HEK293T (cell line): ENCODE results near the gene NSUN4.

Source experiments
- CTCF ChIA-PET: fragments of 350-600 bp; formaldehyde crosslinking; extraction: SDS; loops from one replicate; lab custom pipeline; 2021; ENCODE audit warnings: antibody characterized with exemption, inconsistent platforms; lab: Yijun Ruan, JAX
- POLR2A ChIA-PET: fragments of 350-600 bp; formaldehyde crosslinking; extraction: SDS; loops from one replicate; lab custom pipeline; 2020; ENCODE audit warnings: antibody characterized with exemption, inconsistent platforms; lab: Yijun Ruan, JAX
- DNase-seq: peaks from one replicate; pipeline ENCODE4 v3.0.0; 2012; ENCODE audit warnings: mixed read lengths; ENCODE audit errors: extremely low spot score
- ARNT ChIP-seq: fragments of 450-650 bp; IDR thresholded peaks from 2 replicates; pipeline ENCODE4 v1.6.1; 2017; ENCODE audit warnings: mild to moderate bottlenecking
- BHLHE40 ChIP-seq: fragments of 450-650 bp; IDR thresholded peaks from 2 replicates; pipeline ENCODE4 v1.6.1; 2016; ENCODE audit warnings: mild to moderate bottlenecking, moderate library complexity, borderline replicate concordance
- CTBP1 ChIP-seq: fragments of 450-650 bp; IDR thresholded peaks from 2 replicates; pipeline ENCODE4 v1.6.1; 2016; ENCODE audit warnings: borderline replicate concordance
- ELF4 ChIP-seq: fragments of 450-650 bp; IDR thresholded peaks from 2 replicates; pipeline ENCODE4 v1.6.1; 2017; ENCODE audit warnings: antibody characterized with exemption
- FOXA1 ChIP-seq: fragments of 450-650 bp; IDR thresholded peaks from 2 replicates; pipeline ENCODE4 v1.6.1; 2016; ENCODE audit warnings: mild to moderate bottlenecking
- FOXK2 ChIP-seq: fragments of 450-650 bp; IDR thresholded peaks from 2 replicates; pipeline ENCODE4 v1.6.1; 2016; ENCODE audit warnings: mild to moderate bottlenecking
- FOXM1 ChIP-seq: fragments of 450-650 bp; IDR thresholded peaks from 2 replicates; pipeline ENCODE4 v1.6.1; 2017; ENCODE audit warnings: mild to moderate bottlenecking, borderline replicate concordance
- HDGF ChIP-seq: fragments of 450-650 bp; IDR thresholded peaks from 2 replicates; pipeline ENCODE4 v1.6.1; 2017; ENCODE audit warnings: antibody characterized with exemption, borderline replicate concordance
- L3MBTL2 ChIP-seq: fragments of 450-650 bp; conservative IDR thresholded peaks from 2 replicates; pipeline ENCODE4 v1.6.1; 2016; ENCODE audit warnings: mild to moderate bottlenecking
- LEF1 ChIP-seq: fragments of 450-650 bp; IDR thresholded peaks from 2 replicates; pipeline ENCODE4 v1.6.1; 2017; ENCODE audit warnings: mild to moderate bottlenecking, borderline replicate concordance
- NFRKB ChIP-seq: fragments of 450-650 bp; IDR thresholded peaks from 2 replicates; pipeline ENCODE4 v1.6.1; 2016; ENCODE audit warnings: mild to moderate bottlenecking, moderate library complexity
- PKNOX1 ChIP-seq: fragments of 450-650 bp; IDR thresholded peaks from 2 replicates; pipeline ENCODE4 v1.6.1; 2016
- SP1 ChIP-seq: fragments of 450-650 bp; IDR thresholded peaks from 2 replicates; pipeline ENCODE4 v1.6.1; 2017
- SUZ12 ChIP-seq: fragments of 450-650 bp; IDR thresholded peaks from 2 replicates; pipeline ENCODE4 v1.6.1; 2016; ENCODE audit warnings: mild to moderate bottlenecking
- TARDBP ChIP-seq: fragments of 450-650 bp; IDR thresholded peaks from 2 replicates; pipeline ENCODE4 v1.6.1; 2016
- ZNF384 ChIP-seq: fragments of 450-650 bp; IDR thresholded peaks from 2 replicates; pipeline ENCODE4 v1.6.1; 2016

NSUN4 gene

GRCh38 chr1:46379996-46380395, 39.4 kb downstream of the NSUN4 start:
- TF ChIP-seq ELF4 (no peak), FOXM1 (no peak), SP1 (no peak), ZNF384 (no peak), L3MBTL2 (no peak)
- CTCF ChIA-PET = no interaction called here
- no peak for DNase-seq
- POLR2A ChIA-PET = interaction anchor here (1.2 to 2.3 kb wide), 2 partner anchors 27 to 40 kb away, joined by 4 to 7 read pairs; partner anchors contain the start of gene NSUN4

DNA sequence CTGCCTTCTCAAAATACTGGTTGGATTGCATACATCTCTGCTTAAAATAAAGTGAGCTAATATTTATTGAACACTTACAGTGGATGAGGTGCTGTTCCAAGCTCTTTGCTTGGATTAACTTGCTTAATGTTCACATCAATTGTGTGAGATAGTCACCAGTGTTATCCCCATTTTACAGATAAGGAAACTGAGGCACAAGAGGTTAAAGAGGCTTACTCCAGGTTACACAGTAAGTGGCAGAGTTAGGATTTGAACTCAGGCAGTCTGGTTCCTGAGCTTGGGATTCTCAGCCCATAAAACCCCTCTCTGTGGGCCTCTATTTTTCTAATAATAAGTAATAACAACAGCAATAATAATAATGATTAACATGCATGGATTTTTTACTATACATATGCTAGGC, 39.9 kb downstream of the NSUN4 start:
- no peak for TF ChIP-seq PKNOX1
- no peak for DNase-seq
- ChIA-PET CTCF (no interaction called here), POLR2A (interaction anchor here (1.2 to 2.3 kb wide), 2 partner anchors 27 to 40 kb away, joined by 4 to 7 read pairs; partner anchors contain the start of gene NSUN4)

- CTCF ChIA-PET = no interaction called here
- DNase-seq = no peak
- POLR2A ChIA-PET = interaction anchor here (0.6 kb wide), 1 partner anchor 45 kb away, joined by 3 read pairs; no protein-coding TSS in a partner anchor
- no peak for TF ChIP-seq PKNOX1
- no peak for TF ChIP-seq FOXK2
- no peak for TF ChIP-seq HDGF
- no peak for TF ChIP-seq L3MBTL2
- TF ChIP-seq TARDBP = no peak
- no peak for TF ChIP-seq ELF4
- TF ChIP-seq FOXA1 = no peak
- TF ChIP-seq SP1 = no peak
- TF ChIP-seq FOXM1 = no peak
- TF ChIP-seq BHLHE40 = no peak
- no peak for TF ChIP-seq CTBP1
- no peak for TF ChIP-seq ARNT
- TF ChIP-seq LEF1 = no peak
Measured at GRCh38 chr1:46393510-46393909, 52.9 kb downstream of the NSUN4 start.

- TF ChIP-seq HDGF = no peak
- CTCF ChIA-PET = no interaction called here
- POLR2A ChIA-PET = no interaction called here
- no peak for DNase-seq
Measured at GRCh38 chr1:46394108-46394871, 53.7 kb downstream of the NSUN4 start, which contains the start of gene FAAH. FAAH (plus strand) TSS chr1:46394317; CDS start chr1:46394349, 32 bp downstream.

DNA sequence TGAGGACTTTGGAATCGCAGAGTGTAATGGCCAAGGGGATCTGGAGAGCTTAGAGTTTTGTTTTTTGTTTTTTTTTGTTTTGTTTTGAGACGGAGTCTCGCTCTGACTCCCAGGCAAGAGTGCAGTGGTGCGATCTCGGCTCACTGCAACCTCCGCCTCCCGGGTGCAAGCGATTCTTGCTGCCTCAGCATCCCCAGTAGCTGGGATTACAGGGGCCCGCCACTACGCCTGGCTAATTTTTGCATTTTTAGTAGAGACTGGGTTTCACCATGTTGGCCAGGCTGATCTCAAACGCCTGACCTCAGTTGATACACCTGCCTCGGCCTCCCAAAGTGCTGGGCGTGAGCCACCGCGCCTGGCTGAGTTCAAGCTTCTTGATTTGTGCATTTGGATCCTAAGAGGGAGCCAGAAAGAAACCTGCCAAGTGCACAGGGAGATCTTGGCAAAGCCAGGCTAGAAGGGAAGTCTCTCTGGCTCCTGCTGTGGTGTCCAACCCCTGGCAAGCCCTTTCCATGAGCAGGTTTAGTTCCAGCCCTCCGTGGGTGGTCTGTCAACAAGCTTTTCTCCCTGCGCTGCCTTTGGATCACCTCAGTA, 54.4 kb downstream of the NSUN4 start:
- no peak for DNase-seq
- ChIA-PET CTCF (no interaction called here), POLR2A (no interaction called here)
- TF ChIP-seq PKNOX1 = no peak

DNA sequence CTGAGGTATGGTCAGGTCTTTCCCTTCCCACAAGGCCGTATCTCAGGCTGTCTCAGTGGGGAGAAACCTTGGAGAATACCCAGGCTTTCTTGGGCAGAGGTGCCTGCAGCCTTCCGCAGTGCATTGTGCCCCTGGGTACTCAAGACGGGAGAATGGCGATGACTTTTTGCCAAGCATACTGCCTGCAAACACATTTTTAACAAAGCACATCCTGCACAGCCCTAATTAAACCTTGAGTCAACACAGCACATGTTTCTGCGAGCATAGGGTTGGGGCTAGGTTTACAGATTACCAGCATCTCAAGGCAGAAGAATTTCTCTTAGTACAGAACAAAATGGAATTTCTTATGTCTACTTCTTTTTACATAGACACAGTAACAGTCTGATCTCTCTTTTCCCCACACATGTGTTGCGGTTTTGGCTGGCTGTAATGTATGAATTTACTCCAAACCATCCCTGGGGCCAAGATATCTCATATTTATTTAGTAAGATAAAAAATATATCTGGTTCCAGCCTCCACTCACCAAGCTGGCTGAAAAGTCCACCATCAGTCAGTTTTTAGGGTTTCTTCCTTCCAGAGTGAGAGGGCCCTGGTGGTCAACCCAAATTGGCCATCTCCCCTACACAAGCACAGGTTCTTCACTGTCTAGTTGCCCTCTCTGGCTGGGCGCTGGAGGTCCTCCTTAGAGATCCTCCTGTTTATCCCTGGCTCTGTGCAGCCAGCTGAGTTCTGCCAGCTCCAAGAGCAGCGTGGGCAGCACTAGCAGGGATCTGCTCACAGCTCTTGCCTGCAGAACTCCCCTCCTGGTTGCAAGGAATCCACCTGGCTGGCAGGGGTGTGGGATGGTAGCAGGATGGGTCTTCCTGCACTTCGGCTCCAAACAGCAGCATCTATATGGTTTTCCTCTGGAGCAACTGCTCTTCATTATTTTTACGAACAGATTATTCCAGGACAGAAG, 56.1 kb downstream of the NSUN4 start:
- ChIA-PET POLR2A (no interaction called here), CTCF (no interaction called here)
- no peak for TF ChIP-seq SP1
- TF ChIP-seq FOXK2 = no peak
- no peak for TF ChIP-seq L3MBTL2
- TF ChIP-seq TARDBP = no peak
- no peak for TF ChIP-seq NFRKB
- TF ChIP-seq CTBP1 = no peak
- no peak for TF ChIP-seq ZNF384
- no peak for TF ChIP-seq SUZ12
- TF ChIP-seq LEF1 = no peak
- TF ChIP-seq ELF4 = no peak
- TF ChIP-seq FOXM1 = no peak
- no peak for TF ChIP-seq HDGF
- TF ChIP-seq FOXA1 = no peak
- DNase-seq = no peak
